ENCODE results near the gene KNOP1. TPM values are rescaled to one million over a fixed set of nuclear protein-coding genes. Genes with fewer than 3 reads are reported as not detected.
A peak's percentile ranks its signal among the peaks of the same experiment; 100 is the strongest.

The KNOP1 gene
- total RNA-seq, 2 experiments from 2014 or later = 27.8 to 28.6 TPM

GRCh38 chr16:19716183-19716582 lies 1.8 kb downstream of the KNOP1 start:
- ChIA-PET POLR2A (no interaction called here), CTCF (interaction anchor here (0.7 kb wide), 1 partner anchor 170 kb away, joined by 4 read pairs; no protein-coding TSS in a partner anchor)
- Mint-ChIP-seq H3K27ac (no peak overlapping the region), H3K27me3 (no peaks in the 10 kb centered on the region), H3K36me3 (ENCODE audit: low read depth) (peaks cover 32% of the 10 kb centered on the region), H3K4me1 (ENCODE audit: low read depth) (peaks cover 20% of the 10 kb centered on the region), H3K4me3 (peak overlapping the region; percentile 95), H3K9me3 (no peaks in the 10 kb centered on the region)
- DNase-seq = no peak
- TF ChIP-seq CTCF (IDR thresholded peaks at IDR 0.05) = no peak
- intact Hi-C loops (cut with micrococcal nuclease) = loop anchor here (5.0 kb wide), 1 partner anchor 159 kb away; the partner anchor contains the start of gene VPS35L
- no peak for ATAC-seq

GRCh38 chr16:19715566-19715965 lies 2.5 kb downstream of the KNOP1 start:
- no peaks in the 10 kb centered on the region for H3K9me3 Mint-ChIP-seq
- ChIA-PET CTCF (interaction anchor here (0.7 kb wide), 1 partner anchor 171 kb away, joined by 4 read pairs; no protein-coding TSS in a partner anchor), POLR2A (no interaction called here)
- H3K27ac Mint-ChIP-seq = no peak overlapping the region
- no peak overlapping the region for H3K4me3 Mint-ChIP-seq
- ATAC-seq (no peak), DNase-seq (no peak)
- intact Hi-C loops (cut with micrococcal nuclease) = loop anchor here (5.0 kb wide), 1 partner anchor 158 kb away; the partner anchor contains the start of gene VPS35L
- H3K4me1 Mint-ChIP-seq (ENCODE audit: low read depth) = peaks cover 20% of the 10 kb centered on the region
- no peaks in the 10 kb centered on the region for H3K27me3 Mint-ChIP-seq
- H3K36me3 Mint-ChIP-seq (ENCODE audit: low read depth) = peaks cover 32% of the 10 kb centered on the region
- no peak for TF ChIP-seq CTCF (IDR thresholded peaks at IDR 0.05)

- H3K27ac Mint-ChIP-seq = no peak overlapping the region
- ATAC-seq (no peak), DNase-seq (no peak)
- CTCF ChIA-PET = no interaction called here
- peaks cover 42% of the 10 kb centered on the region for H3K36me3 Mint-ChIP-seq (ENCODE audit: low read depth)
- H3K27me3 Mint-ChIP-seq = no peaks in the 10 kb centered on the region
- no peak overlapping the region for H3K4me3 Mint-ChIP-seq
- TF ChIP-seq CTCF (IDR thresholded peaks at IDR 0.05) = no peak
- POLR2A ChIA-PET = interaction anchor here (1.2 to 1.6 kb wide), 4 partner anchors 9 to 173 kb away, joined by 3 to 4 read pairs (median 4); no protein-coding TSS in a partner anchor
- H3K4me1 Mint-ChIP-seq (ENCODE audit: low read depth) = peaks cover 26% of the 10 kb centered on the region
- H3K9me3 Mint-ChIP-seq = no peaks in the 10 kb centered on the region
- intact Hi-C loops (cut with micrococcal nuclease) = no loop called here
These were observed 4.3 kb downstream of the KNOP1 start for GRCh38 chr16:19713697-19714096.

- H3K4me3 Mint-ChIP-seq = no peak overlapping the region
- H3K27ac Mint-ChIP-seq = no peak overlapping the region
- H3K9me3 Mint-ChIP-seq = no peaks in the 10 kb centered on the region
- CTCF ChIA-PET = no interaction called here
- no peak for ATAC-seq
- peaks cover 26% of the 10 kb centered on the region for H3K4me1 Mint-ChIP-seq (ENCODE audit: low read depth)
- no peaks in the 10 kb centered on the region for H3K27me3 Mint-ChIP-seq
- no peak for DNase-seq
- POLR2A ChIA-PET = interaction anchor here (0.6 to 1.6 kb wide), 3 partner anchors 10 to 33 kb away, joined by 3 read pairs; no protein-coding TSS in a partner anchor
- no peak for TF ChIP-seq CTCF (IDR thresholded peaks at IDR 0.05)
- H3K36me3 Mint-ChIP-seq (ENCODE audit: low read depth) = peaks cover 46% of the 10 kb centered on the region
- intact Hi-C loops (cut with micrococcal nuclease) = no loop called here
These were observed 5.5 kb downstream of the KNOP1 start for GRCh38 chr16:19712418-19713058.

- H3K36me3 Mint-ChIP-seq (ENCODE audit: low read depth) = peaks cover 51% of the 10 kb centered on the region
- no peak for DNase-seq
- no peaks in the 10 kb centered on the region for H3K9me3 Mint-ChIP-seq
- no peak for ATAC-seq
- ChIA-PET CTCF (no interaction called here), POLR2A (no interaction called here)
- H3K27me3 Mint-ChIP-seq = no peaks in the 10 kb centered on the region
- intact Hi-C loops (cut with micrococcal nuclease) = no loop called here
- no peak overlapping the region for H3K4me3 Mint-ChIP-seq
- peaks cover 23% of the 10 kb centered on the region for H3K4me1 Mint-ChIP-seq (ENCODE audit: low read depth)
- H3K27ac Mint-ChIP-seq = no peak overlapping the region
- TF ChIP-seq CTCF (IDR thresholded peaks at IDR 0.05) = no peak
These were observed 6.4 kb downstream of the KNOP1 start for GRCh38 chr16:19711643-19712042.
